Progenitor cell of endocrine pancreas (in vitro differentiated cells): Measurements from ENCODE around the gene HERPUD1. TPM values are rescaled to one million over a fixed set of nuclear protein-coding genes. Genes with fewer than 3 reads are reported as not detected.

Source experiments
- DNase-seq: peaks from one replicate; pipeline ENCODE4 v3.0.0; 2021; ENCODE audit warnings: low spot score; ENCODE audit not compliant: unreplicated experiment
- H3K27ac Mint-ChIP-seq: 2 replicates; pipeline ENCODE4 v1.8.0; 2021; ENCODE audit warnings: mild to moderate bottlenecking, moderate library complexity, mixed read lengths
- H3K27me3 Mint-ChIP-seq: 2 replicates; pipeline ENCODE4 v1.8.0; 2021; ENCODE audit warnings: mixed read lengths
- H3K36me3 Mint-ChIP-seq: 2 replicates; pipeline ENCODE4 v1.8.0; 2022; ENCODE audit warnings: mixed read lengths; ENCODE audit not compliant: insufficient read depth
- H3K4me1 Mint-ChIP-seq: 2 replicates; pipeline ENCODE4 v1.8.0; 2021; ENCODE audit warnings: low read depth, mixed read lengths
- H3K4me3 Mint-ChIP-seq: 2 replicates; pipeline ENCODE4 v1.8.0; 2021; ENCODE audit warnings: low read depth, mild to moderate bottlenecking, moderate library complexity, mixed read lengths
- H3K9me3 Mint-ChIP-seq: 2 replicates; pipeline ENCODE4 v1.8.0; 2021; ENCODE audit warnings: low read depth, mixed read lengths
- CTCF ChIP-seq: fragments of 200-600 bp; sonication (generic); IDR thresholded peaks from one replicate; pipeline ENCODE4 v1.5.0; 2021; ENCODE audit warnings: antibody characterized with exemption, mild to moderate bottlenecking; ENCODE audit not compliant: unreplicated experiment
- total RNA-seq: library from RNA; stranded (reverse); gene quantifications from 2 replicates; pipeline ENCODE4 v1.2.1, GENCODE V29; 2021

The HERPUD1 gene
- total RNA-seq, 1 donor from 2014 or later: 70.0 TPM

- peaks cover 50% of the 10 kb centered on the region for H3K4me1 Mint-ChIP-seq
- DNase-seq: no peak
- H3K9me3 Mint-ChIP-seq: peaks cover 6% of the 10 kb centered on the region
- H3K27me3 Mint-ChIP-seq: peaks cover 3% of the 10 kb centered on the region
- TF ChIP-seq CTCF: no peak
- no peaks in the 10 kb centered on the region for H3K36me3 Mint-ChIP-seq
- H3K4me3 Mint-ChIP-seq: no peak overlapping the region
- no peak overlapping the region for H3K27ac Mint-ChIP-seq
These were observed 16.4 kb upstream of the HERPUD1 start for GRCh38 chr16:56915336-56916119.

DNA sequence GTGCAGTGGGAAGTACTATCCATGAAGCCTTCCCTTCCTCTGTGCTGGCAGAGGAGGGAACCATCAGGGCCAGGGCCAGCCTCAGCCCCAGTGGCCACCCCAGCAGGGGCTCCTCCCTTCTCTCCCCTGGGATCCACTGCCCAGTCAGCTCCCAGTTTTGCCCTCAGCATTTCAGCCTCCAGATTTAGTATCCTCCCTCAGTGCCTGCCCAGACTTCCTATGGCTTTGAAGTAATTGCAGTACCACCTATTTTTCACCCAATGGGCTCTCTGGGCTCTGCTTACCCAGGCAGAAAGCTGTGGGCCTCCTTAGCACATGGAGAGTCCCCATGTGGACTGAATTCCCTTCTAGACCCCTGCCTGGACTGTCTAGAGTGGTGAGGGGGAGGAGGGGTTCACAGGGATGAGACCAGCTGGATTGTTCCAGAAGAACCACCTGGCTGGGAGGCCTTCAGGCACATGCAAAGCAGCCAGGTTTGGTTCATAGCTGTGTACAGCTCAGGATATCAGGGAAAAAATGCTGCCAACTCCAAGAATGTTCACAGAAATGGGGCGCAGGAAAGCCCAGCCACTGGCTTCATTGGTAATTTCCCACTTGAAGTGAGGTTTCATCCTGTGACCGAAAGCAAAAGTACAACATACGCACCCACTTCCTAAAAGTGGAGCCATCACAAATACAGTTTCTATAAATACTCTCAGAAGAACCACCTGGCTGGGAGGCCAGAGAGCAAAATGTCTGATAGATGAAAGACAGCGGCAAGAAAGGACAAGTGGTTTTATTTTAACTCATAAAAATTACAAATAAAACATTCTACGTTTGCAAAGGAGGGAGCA is 15.2 kb upstream of the HERPUD1 start:
- H3K4me1 Mint-ChIP-seq: peaks cover 48% of the 10 kb centered on the region
- no peaks in the 10 kb centered on the region for H3K36me3 Mint-ChIP-seq
- H3K4me3 Mint-ChIP-seq: no peak overlapping the region
- peaks cover 6% of the 10 kb centered on the region for H3K9me3 Mint-ChIP-seq
- H3K27ac Mint-ChIP-seq: no peak overlapping the region
- no peak for DNase-seq
- TF ChIP-seq CTCF: no peak
- peaks cover 3% of the 10 kb centered on the region for H3K27me3 Mint-ChIP-seq

- Mint-ChIP-seq H3K9me3 (peaks cover 6% of the 10 kb centered on the region), H3K36me3 (no peaks in the 10 kb centered on the region), H3K27me3 (no peaks in the 10 kb centered on the region), H3K27ac (peak overlapping the region; percentile 30), H3K4me1 (peaks cover 43% of the 10 kb centered on the region), H3K4me3 (no peak overlapping the region)
- TF ChIP-seq CTCF: no peak
- DNase-seq: no peak
These were observed 13.4 kb upstream of the HERPUD1 start for GRCh38 chr16:56918467-56919012.

GRCh38 chr16:56919099-56919800 is 12.7 kb upstream of the HERPUD1 start:
- Mint-ChIP-seq H3K27ac (peak overlapping the region; percentile 66), H3K27me3 (no peaks in the 10 kb centered on the region), H3K4me1 (peaks cover 43% of the 10 kb centered on the region), H3K4me3 (no peak overlapping the region), H3K36me3 (no peaks in the 10 kb centered on the region), H3K9me3 (peaks cover 6% of the 10 kb centered on the region)
- no peak for TF ChIP-seq CTCF
- DNase-seq: no peak

DNA sequence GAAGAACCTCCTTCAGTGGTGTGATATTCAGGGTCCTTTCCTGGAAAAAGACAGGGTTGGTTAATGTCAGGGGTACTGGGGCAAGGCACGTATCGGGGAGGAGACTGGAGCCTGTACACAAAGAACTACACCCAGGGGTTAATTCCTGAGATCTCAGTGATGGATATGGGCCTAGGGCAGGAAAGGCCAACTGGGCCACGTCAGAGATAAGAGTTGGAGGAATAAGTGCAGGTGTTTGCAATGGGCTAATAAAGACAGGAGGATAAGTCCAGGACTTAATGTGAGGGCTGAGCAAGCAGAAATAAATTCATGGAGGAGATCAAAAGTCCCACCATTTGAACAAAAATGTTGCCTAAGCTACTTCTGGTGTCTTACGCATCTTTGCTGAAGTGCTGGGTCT is 10.4 kb upstream of the HERPUD1 start:
- no peak for DNase-seq
- no peak for TF ChIP-seq CTCF
- Mint-ChIP-seq H3K4me1 (peaks cover 40% of the 10 kb centered on the region), H3K27ac (peak overlapping the region; percentile 56), H3K4me3 (peak overlapping the region; percentile 2), H3K27me3 (no peaks in the 10 kb centered on the region), H3K36me3 (no peaks in the 10 kb centered on the region), H3K9me3 (peaks cover 6% of the 10 kb centered on the region)
